ENCODE measurements around the gene TTC23L.

- TF ChIP-seq, protein P1, sequence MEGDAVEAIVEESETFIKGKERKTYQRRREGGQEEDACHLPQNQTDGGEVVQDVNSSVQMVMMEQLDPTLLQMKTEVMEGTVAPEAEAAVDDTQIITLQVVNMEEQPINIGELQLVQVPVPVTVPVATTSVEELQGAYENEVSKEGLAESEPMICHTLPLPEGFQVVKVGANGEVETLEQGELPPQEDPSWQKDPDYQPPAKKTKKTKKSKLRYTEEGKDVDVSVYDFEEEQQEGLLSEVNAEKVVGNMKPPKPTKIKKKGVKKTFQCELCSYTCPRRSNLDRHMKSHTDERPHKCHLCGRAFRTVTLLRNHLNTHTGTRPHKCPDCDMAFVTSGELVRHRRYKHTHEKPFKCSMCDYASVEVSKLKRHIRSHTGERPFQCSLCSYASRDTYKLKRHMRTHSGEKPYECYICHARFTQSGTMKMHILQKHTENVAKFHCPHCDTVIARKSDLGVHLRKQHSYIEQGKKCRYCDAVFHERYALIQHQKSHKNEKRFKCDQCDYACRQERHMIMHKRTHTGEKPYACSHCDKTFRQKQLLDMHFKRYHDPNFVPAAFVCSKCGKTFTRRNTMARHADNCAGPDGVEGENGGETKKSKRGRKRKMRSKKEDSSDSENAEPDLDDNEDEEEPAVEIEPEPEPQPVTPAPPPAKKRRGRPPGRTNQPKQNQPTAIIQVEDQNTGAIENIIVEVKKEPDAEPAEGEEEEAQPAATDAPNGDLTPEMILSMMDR (IDR thresholded peaks at IDR 0.05) = no peak
- TF ChIP-seq POLR2A (IDR thresholded peaks at IDR 0.05) = no peak
- no peak for TF ChIP-seq POLR2AphosphoS5 (IDR thresholded peaks at IDR 0.05)
- TF ChIP-seq EP300 (IDR thresholded peaks at IDR 0.05) = no peak
Observed at GRCh38 chr5:34847552-34847951, 8.6 kb downstream of the TTC23L start.

Data from suprapubic skin (tissue), 4 donors.